Prostate gland (tissue), 1 donor: ENCODE measurements around the gene TSC22D4.

Source experiments
- POLR2A ChIP-seq: fragments of 450-650 bp; IDR thresholded peaks from one replicate; pipeline ENCODE4 v1.6.1; 2016; ENCODE audit warnings: antibody characterized with exemption, mild to moderate bottlenecking
- POLR2AphosphoS5 ChIP-seq: sonication (generic); formaldehyde crosslinking; IDR thresholded peaks from one replicate; pipeline ENCODE4 v1.6.1; 2017; ENCODE audit warnings: antibody characterized with exemption

GRCh38 chr7:100513212-100513810 is 34.3 kb upstream of the TSC22D4 start:
- TF ChIP-seq POLR2A, result no peak
- TF ChIP-seq POLR2AphosphoS5, result no peak
